ENCODE results near the gene CAPN2.

- TF ChIP-seq CTCF (tag by site-specific recombination; IDR thresholded peaks at IDR 0.05) = peak; percentile 95
- TF ChIP-seq ZNF112 (tag by site-specific recombination; IDR thresholded peaks at IDR 0.05) = no peak
- no peak for TF ChIP-seq ZBTB44 (tag by site-specific recombination; IDR thresholded peaks at IDR 0.05)
- TF ChIP-seq ZNF248 (tag by site-specific recombination; IDR thresholded peaks at IDR 0.05) = no peak
- TF ChIP-seq ZSCAN30 (tag by site-specific recombination; IDR thresholded peaks at IDR 0.05) = peak; percentile 98
- TF ChIP-seq MYNN (tag by site-specific recombination; IDR thresholded peaks at IDR 0.05; ENCODE audit: borderline replicate concordance) = no peak
- TF ChIP-seq ZNF561 (tag by site-specific recombination; IDR thresholded peaks at IDR 0.05; ENCODE audit: borderline replicate concordance) = no peak
- TF ChIP-seq ZNF544 (tag by site-specific recombination; IDR thresholded peaks at IDR 0.05) = no peak
- no peak for TF ChIP-seq ZNF792 (tag by site-specific recombination; IDR thresholded peaks at IDR 0.05)
- TF ChIP-seq ZNF174 (tag by site-specific recombination; IDR thresholded peaks at IDR 0.05) = no peak
- TF ChIP-seq ZBTB7A (tag by site-specific recombination; IDR thresholded peaks at IDR 0.05; ENCODE audit: low read depth) = no peak
- no peak for TF ChIP-seq ZNF274 (IDR thresholded peaks at IDR 0.05; ENCODE audit: low read length)
- no peak for TF ChIP-seq ZNF274 (tag by site-specific recombination; IDR thresholded peaks at IDR 0.05; ENCODE audit: borderline replicate concordance)
- TF ChIP-seq SP2 (tag by site-specific recombination; IDR thresholded peaks at IDR 0.05) = no peak
- no peak for TF ChIP-seq ZBTB1 (tag by site-specific recombination; IDR thresholded peaks at IDR 0.05)
Measured at GRCh38 chr1:223683586-223684487, 28.5 kb upstream of the CAPN2 start.

Measured in HEK293 (cell line).